HG03095 (cell line): Measurements from ENCODE around the gene KLHL17.

ENCODE experiments used
- ATAC-seq: cut with Tn5 transposase; IDR thresholded peaks from one replicate; pipeline ENCODE4 v1.9.1; 2021; ENCODE audit warnings: moderate library complexity; ENCODE audit not compliant: unreplicated experiment

The KLHL17 gene

DNA sequence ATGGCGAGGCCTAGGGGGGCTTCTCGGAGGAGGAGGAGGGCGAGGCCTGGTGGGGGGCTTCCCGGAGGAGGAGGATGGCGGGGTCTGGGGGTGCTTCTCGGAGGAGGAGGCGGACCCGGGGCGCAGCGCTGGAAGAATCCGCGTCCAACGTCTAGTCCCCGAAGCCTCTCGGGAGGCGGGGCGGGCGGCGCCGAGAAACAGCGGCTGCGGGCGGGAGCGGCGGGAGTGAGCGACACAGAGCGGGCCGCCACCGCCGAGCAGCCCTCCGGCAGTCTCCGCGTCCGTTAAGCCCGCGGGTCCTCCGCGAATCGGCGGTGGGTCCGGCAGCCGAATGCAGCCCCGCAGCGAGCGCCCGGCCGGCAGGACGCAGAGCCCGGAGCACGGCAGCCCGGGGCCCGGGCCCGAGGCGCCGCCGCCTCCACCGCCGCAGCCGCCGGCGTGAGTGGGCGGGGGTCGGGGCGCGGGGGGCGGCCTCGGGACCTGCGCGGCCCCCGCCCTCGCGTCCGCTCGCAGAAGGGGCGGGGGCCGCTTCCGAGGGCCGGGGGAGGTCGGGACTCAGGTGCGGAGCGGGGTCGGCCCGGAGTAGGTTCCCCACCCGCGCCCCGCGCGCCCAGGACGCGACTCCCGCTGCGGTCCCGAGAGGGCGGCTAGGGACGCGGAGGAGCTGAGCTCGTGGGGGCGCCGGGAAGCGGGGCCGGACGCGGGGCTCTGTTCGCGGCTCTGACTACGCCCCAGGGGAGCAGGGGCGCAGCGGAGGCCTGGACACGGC lies at the start of gene KLHL17:
KLHL17 (plus strand) TSS at position 222 of the 769 bp plus-strand sequence; CDS start at position 332, 110 bp downstream.
- ATAC-seq = peak; percentile 38

DNA sequence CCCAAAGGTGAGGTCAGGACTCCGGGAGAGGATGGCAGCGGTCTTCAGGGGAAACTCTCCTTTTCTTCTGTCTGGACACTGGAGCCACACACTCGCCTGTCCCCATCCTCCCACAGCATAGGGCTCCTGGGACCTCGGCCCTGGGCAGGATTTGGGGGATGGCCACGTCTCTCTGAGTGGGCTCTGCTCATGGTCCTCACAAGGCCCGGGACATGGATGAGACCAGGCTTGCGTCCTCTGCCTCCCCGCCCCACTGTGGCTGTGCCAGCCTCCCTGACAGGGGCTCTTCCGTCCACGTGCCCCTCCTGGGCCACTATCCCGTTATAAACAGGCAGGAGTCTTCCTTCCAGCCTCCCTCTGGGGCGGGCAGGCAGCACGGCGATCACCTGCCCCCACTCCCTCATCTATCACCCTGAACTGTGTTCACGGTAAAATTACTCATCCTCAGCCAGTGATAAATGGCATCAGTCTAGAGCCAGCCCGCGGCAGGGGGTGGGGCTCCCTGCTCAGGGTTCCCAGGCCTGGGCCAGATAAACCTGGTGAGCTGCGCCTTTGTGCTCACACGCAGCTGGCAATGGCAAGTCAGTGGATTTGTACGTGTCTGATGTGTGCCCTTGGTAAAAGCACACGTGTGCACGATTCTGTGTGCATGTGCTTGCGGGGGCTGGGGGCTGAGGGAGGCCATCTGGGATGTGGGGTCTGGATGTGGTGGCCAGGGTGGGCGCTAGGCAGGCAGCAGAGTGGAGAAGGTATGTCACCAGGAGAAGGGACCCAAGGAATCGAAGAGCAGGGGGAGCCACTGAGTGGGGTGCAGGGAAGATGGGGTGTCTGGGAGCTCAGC lies 49.3 kb upstream of the KLHL17 start:
- ATAC-seq = no peak

DNA sequence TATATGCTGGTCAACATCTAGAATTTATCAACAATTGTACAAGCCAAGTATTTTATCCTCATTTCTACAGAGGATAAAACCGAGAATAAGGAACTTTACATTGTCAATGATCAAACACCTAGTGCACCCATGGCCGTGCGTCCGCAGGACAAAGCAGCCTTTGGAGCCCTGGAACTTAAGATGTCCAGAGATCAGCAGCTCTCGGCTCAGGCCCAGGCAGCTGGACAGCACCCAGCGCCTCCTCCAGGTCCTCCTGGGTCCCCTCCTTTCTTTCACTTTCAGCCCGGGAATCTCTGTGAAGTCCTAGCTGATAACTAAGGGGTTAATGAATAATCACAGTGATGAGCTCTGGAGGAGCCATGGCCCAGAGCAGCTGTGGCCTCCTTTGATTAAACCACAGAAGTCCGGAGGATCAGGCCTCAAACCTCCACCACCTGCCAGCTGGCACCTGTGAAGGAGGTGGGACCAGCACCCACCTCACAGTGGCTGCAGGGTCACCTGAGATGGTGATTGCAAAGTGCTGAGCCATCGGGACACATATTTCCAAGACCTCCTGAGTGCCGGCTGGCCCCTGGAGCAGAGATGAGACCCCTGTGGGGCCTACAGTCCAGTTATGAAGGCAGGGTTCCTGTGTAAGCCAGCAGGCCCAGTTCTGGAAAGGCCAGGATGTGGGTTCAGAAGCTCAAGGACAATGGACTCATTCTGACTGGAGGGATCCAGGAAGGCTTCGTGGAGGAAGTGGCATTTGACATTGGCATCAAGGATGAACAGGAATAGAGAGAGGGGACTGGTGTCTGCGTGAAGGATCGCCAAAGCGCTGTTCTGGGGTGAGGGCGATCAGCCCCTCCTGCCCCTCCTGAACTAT lies 48.3 kb upstream of the KLHL17 start:
- no peak for ATAC-seq

DNA sequence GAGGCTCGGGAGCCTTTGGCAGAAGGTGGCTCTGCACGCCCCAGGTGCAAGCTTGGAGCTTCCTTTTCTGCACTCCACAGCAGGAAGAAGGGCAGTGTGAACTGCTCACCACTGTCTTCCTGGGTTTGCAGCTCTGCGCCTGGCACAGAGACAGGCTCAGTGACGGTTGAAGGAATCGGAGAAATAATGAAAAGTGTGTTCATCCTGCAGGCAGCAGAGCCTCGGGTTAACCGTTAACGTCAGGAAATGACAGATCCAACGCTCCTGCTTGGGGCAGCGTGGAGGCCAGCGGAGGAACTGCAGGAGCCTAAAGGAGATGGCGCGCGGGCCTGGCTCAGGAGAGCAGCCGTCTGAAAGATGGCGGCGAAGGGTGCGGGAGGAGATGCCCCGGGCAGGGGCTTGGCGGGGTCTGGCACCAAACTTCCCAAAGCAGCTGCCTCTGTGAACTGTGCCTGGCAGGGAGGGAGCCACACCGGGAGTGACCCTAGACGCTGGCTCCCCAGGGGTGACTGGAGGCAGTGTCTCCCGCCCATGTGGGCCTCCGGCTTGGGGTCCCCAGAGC lies 47.6 kb upstream of the KLHL17 start:
- ATAC-seq = no peak

DNA sequence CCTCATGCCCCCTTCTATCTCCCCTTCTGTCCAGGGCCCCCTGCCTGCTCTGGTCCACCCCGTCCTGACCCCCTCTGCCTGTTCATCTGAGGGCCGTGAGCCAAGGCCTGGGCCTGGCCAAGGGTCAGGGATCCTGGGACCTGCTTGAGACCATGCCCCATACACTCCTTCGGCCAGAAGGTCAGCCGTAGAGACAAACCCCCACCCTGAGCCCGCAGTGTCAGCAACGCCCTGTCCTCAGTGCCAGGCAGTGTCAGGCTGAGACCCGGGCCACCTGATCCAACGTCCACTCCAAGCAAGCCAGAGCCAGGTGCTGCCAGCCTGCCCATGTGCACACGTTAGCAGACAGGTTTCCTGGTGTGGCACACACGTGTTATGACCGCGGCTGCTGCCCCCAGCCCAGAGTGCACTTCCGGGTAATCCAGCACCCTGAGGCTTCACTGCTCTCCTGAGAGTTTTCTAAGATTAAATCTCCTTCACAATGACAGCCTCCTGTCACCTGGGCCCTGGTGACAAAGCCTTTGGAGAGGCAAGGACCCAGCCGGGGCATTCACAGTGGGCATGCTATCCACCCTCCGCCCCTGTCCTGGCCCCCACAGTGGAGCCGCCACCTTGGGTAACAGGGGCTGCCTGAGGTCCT lies 46.8 kb upstream of the KLHL17 start:
- ATAC-seq = no peak

DNA sequence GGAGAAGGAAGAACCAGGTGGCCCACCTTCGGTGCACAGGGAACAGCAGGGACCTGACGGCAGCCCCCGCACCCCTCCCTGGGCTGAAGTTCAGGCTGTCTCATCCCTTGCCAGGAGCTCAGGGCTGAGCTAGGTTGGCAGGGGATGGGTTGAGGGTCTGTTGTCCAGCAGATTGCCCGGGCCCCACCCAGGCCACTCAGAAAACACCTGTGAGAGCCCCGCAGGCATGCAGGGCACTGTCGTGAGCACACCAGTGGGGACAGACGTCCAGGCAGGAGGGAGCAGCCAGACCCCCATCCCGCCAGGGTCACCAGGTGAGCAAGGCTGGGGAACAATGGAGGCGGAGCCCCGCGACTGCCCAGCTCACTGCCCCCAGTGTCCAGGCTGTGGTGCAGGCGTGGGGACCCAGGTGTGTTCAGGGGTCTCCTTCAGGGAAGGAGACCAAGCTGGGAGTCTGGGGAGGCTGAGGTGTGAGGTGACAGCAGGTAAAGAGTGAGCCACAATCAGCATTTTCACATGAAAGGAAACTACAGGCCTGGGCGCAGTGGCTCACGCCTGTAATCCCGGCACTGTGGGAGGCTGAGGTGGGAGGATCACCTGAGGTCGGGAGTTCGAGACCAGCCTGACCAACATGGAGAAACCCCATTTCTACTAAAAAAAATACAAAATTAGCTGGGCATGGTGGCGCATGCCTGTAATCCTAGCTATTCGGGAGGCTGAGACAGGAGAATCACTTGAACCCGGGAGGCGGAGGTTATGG lies 46.1 kb upstream of the KLHL17 start:
- no peak for ATAC-seq

DNA sequence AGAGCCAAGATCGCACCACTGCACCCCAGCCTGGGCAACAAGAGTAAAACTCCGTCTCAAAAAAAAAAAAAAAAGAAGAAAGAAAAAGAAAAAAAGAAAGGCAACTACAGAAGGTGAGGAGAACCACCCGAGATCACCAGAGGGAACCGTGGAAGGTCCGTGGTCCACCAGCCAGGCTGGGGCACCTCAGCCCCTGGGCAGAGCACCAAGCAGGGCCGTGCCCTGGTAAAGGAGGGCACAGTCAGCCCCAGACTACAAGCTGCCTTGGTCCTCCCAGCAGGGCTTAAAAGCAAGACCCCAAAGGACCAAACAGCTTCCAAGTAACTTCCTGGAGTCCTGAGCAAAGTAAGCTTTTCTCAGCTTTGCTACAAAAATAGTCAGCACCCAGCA lies 45.5 kb upstream of the KLHL17 start:
- ATAC-seq = no peak

DNA sequence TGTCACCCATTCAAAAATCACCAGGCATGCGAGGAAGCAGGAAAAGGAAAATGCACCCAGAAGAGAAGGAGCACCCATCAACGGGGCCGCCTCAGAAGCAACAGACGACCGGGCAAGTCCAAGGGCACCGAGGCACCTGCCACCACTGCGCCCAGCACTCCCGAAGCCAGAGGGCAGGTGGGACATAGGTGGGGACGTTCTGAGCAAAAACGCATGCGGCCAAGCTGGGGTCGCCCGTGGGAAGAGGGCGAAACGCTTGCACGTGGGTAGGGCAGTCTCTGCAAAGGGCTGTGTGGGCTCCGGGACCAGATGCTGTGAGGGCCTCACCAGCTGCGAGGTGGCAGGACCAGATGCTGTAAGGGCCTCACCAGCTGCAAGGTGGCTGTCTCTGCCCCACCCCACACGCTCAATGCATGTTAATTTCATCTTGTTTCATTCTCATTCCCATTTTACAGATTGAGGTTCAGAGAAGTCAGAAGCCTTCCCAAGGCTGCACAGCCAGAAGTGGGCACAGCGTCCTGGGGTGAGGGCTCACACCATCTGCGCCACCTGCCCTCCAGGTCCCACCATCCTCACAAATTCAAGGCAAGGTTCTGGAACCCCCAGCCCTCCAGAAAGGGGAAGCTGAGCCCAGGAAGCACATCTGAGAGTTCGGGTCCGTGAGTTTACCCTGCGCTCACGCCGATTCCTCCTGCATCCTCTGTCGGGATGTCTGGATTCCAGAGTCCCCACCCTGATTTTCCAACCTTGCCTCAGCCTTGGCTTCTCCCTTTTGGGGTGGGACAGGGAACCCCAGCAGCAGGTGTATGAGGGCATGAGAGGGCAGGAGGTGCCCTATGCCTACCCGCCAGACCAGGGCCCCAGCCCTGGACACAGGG lies 44.9 kb upstream of the KLHL17 start:
- ATAC-seq = no peak

DNA sequence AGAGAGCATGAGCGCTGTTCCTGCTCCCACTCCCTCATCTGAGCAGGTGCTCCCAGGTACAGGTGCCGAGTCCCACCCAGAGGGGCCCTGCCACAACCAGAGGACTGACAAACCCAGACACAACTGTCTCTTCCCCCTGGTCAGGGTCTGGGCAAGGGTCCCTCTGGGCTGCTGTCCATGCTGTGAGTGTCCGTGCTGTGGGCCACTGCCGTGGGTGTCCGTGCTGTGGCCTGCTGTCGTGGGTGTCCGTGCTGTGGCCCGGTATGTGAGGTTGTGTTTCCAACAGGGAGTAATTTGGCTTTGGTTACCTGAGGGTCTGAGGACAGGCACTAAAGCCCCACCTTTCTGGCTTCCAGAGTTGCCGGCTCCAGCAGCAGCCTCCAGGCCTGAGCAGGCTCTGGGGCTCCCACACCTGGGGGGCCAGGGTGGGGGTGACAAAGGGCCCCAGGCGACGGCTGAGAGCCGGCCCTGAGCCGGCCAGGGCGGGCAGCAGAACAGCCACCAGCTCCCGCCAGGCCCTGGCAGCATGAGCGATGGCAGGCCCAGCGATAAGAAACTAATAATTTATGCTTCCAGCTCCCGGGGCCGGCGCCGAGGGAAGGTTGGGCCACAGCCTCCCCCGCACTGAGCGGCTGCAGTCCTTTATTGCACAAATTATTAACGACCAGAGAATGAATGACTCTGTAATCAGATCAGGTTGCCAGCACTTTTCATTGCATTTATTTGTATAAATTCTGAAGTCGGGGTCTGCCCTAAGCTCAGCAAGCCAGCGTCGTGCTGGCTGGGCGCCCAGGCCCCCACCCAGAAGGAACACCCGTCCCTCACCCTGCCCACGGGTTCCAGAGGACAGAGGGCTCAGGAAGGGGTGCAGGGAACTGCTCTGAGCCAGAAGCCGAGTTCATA lies 44.0 kb upstream of the KLHL17 start:
- ATAC-seq = no peak

DNA sequence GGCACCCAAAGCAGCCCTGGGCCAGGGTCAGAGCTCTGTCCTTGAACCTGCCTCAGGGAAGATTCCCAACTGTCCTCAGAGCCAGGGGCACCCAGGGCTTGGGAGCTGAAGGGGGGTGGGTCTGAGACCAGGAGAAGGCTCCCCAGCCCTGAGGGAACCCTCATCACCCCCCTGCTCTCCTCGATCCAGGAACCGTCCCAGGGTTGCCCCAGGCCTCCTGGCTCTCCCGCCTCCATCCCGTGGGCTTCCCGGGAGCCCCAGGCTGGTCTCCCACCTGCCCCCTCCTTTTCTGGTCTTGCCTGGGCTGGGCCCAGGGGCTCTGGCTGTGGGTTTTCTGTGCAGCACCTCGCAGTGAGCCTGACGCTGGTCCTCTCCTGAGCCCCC lies 43.3 kb upstream of the KLHL17 start:
- no peak for ATAC-seq

DNA sequence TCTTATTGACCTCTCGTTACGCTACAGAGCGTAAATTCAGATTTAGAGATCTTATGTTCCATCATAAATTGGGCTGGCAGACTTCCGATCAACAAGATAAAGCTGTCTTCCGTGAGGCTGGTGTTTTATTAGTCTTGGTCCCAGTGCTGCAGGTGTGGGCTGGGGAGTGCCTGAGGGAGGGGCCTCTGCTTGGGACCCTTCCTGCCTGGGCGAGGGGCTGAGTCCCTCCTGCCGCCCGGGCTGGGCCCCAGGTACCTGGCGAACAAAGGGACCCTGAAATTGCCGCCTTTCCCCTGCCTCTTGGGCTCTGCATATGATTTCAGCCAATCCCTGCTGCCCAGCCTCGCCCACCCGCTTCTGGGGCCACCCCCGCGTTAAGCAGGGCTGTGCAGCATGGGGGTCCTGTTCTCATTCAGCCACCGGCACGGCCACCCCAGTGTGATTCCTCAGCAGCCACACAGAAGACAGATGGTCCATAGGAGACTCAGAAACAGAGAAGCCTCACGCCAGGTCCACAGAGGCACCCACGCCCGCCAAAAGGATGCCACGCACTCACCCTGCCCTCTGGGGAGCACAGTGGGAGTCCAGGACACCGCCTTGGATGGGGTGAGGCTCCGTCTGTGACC lies 42.8 kb upstream of the KLHL17 start:
- ATAC-seq = no peak

DNA sequence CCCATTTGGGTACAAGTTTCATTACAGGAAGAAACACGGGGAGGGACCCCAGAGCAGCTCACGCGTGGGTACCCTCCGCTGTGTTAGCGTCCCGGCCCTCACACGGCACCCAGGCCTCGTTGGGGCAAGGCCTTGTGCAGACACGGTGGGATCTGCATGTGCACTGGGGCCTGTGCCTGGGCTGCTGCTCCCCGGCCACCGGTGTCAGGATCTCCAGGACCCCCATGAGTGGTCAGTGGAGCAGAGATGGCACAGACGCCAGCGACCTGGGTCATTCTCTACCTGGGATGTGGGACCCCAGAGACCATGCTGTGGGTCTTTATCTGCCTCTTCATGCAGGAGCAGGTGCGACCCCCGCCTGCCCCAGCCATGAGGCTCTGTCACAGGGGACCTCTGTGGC lies 42.0 kb upstream of the KLHL17 start:
- ATAC-seq = no peak

DNA sequence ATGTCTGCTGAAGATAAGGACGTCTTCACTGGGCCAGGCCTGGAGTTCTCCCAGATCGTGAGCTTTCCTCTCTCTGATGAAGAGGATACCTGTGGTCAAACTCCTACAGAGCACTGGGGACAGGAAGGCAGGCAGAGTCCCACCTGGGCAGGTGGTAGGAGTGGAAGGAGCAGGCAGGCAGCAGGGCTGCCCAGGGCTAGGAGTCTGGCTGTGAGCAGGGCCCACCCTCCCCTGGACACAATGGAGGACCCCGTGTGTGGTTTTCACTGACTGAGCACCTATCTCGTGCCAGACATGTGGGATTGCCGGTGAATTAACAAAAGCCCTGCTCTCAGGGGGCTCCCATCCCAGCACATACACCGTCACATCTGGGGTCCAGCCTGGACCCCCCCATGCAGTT lies 41.5 kb upstream of the KLHL17 start:
- ATAC-seq = no peak

DNA sequence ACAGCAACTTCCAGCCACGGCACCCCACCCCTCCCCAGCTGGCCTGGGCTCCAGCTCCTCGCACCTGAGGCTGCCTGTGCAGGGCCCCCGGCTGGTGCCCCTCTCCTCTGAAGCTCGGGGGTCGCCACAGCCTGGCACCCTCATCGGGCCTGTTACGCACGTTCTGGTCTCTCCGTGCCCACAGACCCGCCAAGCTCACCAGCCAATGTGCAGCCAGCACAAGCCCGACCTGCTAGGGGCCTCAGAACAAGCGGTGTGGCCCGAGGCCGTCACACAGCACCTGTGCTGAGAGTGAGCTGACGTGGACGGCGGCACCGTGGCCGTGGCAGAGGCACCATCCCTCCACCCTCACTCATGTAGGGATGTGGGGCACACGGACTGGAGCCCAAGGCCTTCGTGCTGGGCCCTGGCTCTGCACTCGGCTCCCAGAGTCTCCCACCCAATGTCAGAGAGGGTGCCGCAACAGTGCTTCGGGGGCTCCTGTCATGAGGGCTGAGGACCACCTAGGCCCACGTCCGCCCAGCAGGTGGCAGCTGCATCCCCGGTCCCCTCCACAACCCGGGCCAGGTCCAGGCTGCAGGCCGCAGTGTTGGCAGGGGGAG lies 41.0 kb upstream of the KLHL17 start:
- ATAC-seq = no peak

DNA sequence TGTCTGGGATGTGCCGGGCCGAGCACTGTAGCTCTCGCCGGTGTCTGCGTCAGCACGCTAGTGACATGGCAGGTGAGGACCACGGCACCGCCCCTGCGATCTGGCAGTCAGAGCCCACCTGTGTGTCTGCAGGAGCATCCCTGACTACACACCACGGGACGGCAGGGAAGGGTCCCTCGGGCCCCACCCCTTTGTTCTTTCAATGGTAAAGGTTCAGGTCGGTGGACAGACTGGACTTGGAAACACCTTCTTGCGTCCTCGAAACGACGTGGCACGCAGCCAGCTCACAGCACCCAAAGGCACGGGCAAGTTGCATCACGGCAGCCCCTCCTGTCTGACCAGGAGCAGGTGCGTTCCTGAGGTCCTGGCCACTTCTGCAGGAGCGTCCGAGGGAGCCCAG lies 40.4 kb upstream of the KLHL17 start:
- no peak for ATAC-seq

DNA sequence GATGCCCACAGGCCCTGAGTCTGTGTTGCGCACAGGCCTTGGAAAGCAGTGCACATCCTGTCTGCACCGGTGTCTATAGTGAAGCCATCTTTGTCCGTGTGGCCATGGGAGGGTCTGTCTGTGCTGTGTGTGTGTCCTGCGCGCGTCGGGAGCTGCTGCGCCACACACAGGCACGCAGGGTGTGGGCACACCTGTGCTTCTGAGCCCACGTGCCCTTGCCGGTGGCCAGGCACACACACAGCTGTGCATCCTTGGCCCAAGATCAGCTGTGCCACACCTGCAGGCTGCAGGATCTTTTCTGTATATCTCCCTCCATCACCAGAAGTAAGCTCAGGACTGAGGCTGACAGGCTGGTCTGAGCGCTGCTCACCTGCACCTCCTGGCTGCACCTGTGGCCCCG lies 39.9 kb upstream of the KLHL17 start:
- ATAC-seq = no peak
